8988T (cell line): ENCODE measurements around the gene USP25.

Experiments
- DNase-seq: peaks from one replicate; pipeline ENCODE4 v3.0.0; 2011

Gene USP25

GRCh38 chr21:15729674-15730483, at the start of gene USP25:
TSS of gene USP25 (plus strand) at chr21:15729982. CDS start at chr21:15730394, 412 bp downstream.
- DNase-seq, result peak; percentile 100

GRCh38 chr21:15682186-15682895, 47.4 kb upstream of the USP25 start:
- no peak for DNase-seq

- no peak for DNase-seq
Measured at GRCh38 chr21:15682977-15683376, 46.8 kb upstream of the USP25 start.

- no peak for DNase-seq
Measured at GRCh38 chr21:15686506-15686905, 43.3 kb upstream of the USP25 start.

- DNase-seq, result no peak
Measured at GRCh38 chr21:15687208-15687607, 42.6 kb upstream of the USP25 start.

GRCh38 chr21:15688016-15688415, 41.8 kb upstream of the USP25 start:
- DNase-seq, result no peak

- no peak for DNase-seq
Measured at GRCh38 chr21:15688809-15689208, 41.0 kb upstream of the USP25 start.

GRCh38 chr21:15692711-15693110, 37.1 kb upstream of the USP25 start:
- no peak for DNase-seq

GRCh38 chr21:15695241-15695640, 34.5 kb upstream of the USP25 start:
- DNase-seq, result no peak

GRCh38 chr21:15701830-15702229, 28.0 kb upstream of the USP25 start:
- no peak for DNase-seq

GRCh38 chr21:15703932-15704331, 25.9 kb upstream of the USP25 start:
- DNase-seq, result no peak

- no peak for DNase-seq
Measured at GRCh38 chr21:15706696-15707095, 23.1 kb upstream of the USP25 start.

GRCh38 chr21:15713412-15713811, 16.4 kb upstream of the USP25 start:
- DNase-seq, result no peak

GRCh38 chr21:15718711-15719110, 11.1 kb upstream of the USP25 start:
- no peak for DNase-seq

GRCh38 chr21:15719976-15720375, 9.8 kb upstream of the USP25 start:
- no peak for DNase-seq

- DNase-seq, result no peak
Measured at GRCh38 chr21:15722591-15723324, 7.0 kb upstream of the USP25 start.

GRCh38 chr21:15725949-15726348, 3.8 kb upstream of the USP25 start:
- DNase-seq, result no peak

- DNase-seq, result no peak
Measured at GRCh38 chr21:15728046-15728445, 1.7 kb upstream of the USP25 start.

- DNase-seq, result no peak
Measured at GRCh38 chr21:15729346-15729673, 472 bp upstream of the USP25 start.

- peak; percentile 51 for DNase-seq
Measured at GRCh38 chr21:15730484-15731242, 881 bp downstream of the USP25 start.

GRCh38 chr21:15731243-15731613, 1.4 kb downstream of the USP25 start:
- no peak for DNase-seq

- DNase-seq, result no peak
Measured at GRCh38 chr21:15732290-15732995, 2.7 kb downstream of the USP25 start.

- DNase-seq, result no peak
Measured at GRCh38 chr21:15732996-15733329, 3.2 kb downstream of the USP25 start.
